ENCODE results near the gene CFHR4.
"Not testable (repeated sequence)": the region's sequence is repeated elsewhere in the genome, so short reads cannot be mapped to it uniquely, and the experiment has no call there.

CFHR4 gene

GRCh38 chr1:196933531-196934189 is 45.8 kb downstream of the CFHR4 start:
- DNase-seq (ENCODE audit: low read depth in 2 of 2) = no peak

- DNase-seq (ENCODE audit: low read depth in 2 of 2) = not testable (repeated sequence)
Measured at GRCh38 chr1:196941474-196941873, 53.6 kb downstream of the CFHR4 start.

- DNase-seq (ENCODE audit: low read depth in 2 of 2) = not testable (repeated sequence)
Measured at GRCh38 chr1:196943568-196943967, 55.7 kb downstream of the CFHR4 start, which contains the start of gene CFHR2. Gene CFHR2, plus strand, starts transcription at chr1:196943738. Its CDS starts 143 bp downstream, at chr1:196943881.

GRCh38 chr1:196951711-196952394 is 64.0 kb downstream of the CFHR4 start:
- no peak for DNase-seq (ENCODE audit: low read depth in 2 of 2)

GRCh38 chr1:196954778-196955177 is 66.9 kb downstream of the CFHR4 start:
- no peak for DNase-seq (ENCODE audit: low read depth in 2 of 2)

GRCh38 chr1:196955926-196956325 is 68.1 kb downstream of the CFHR4 start:
- no peak for DNase-seq (ENCODE audit: low read depth in 2 of 2)

GRCh38 chr1:196960854-196961253 is 73.0 kb downstream of the CFHR4 start:
- no peak for DNase-seq (ENCODE audit: low read depth in 2 of 2)

Data from stimulated activated CD8-positive, alpha-beta memory T cell treated with anti-CD3 and anti-CD28 coated beads, Interleukin-2, amount 100 ng/mL, for 48 hours (primary cell).